ENCODE data around the gene EFCAB6.

Gene EFCAB6

GRCh38 chr22:43831561-43832392 lies 19.7 kb upstream of the EFCAB6 start:
- in situ Hi-C loops (cut with HindIII; ENCODE audit: low sequenced_read_pairs): no loop called here

DNA sequence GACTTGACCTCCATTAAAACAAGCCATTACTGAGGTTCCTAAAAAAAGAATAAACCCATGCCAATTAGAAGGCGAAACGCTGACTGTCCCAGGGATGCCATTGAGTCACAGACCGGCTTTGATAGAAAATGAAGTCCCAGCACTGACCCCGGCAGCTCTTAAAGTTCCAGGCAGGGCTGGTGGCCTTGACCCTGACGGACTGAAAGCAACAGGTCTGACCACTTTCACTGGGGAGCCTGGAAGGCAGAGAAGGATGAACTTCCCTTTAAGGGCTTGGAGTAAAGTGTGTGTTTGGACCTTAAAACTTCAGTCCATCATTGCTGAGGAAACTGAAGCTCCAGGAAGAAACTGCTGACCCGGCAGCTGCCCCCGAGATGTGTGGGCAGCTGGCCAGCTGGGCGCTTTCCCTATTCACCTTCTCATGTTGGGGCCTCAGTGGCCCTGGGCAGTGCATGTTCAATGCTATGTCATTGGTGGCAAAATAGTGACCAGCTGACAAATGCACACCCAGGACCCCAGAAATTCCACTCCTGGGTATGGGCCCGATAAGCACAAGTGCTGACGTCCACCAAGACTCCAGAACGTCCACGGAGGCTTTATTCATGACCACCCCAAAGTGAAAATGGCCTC lies 18.9 kb upstream of the EFCAB6 start:
- in situ Hi-C loops (cut with HindIII; ENCODE audit: low sequenced_read_pairs): no loop called here

GRCh38 chr22:43829904-43830851 lies 18.1 kb upstream of the EFCAB6 start:
- in situ Hi-C loops (cut with HindIII; ENCODE audit: low sequenced_read_pairs): no loop called here

GRCh38 chr22:43828998-43829782 lies 17.1 kb upstream of the EFCAB6 start:
- in situ Hi-C loops (cut with HindIII; ENCODE audit: low sequenced_read_pairs): no loop called here

- in situ Hi-C loops (cut with HindIII; ENCODE audit: low sequenced_read_pairs): no loop called here
Measured at GRCh38 chr22:43828725-43828997, 16.6 kb upstream of the EFCAB6 start.

DNA sequence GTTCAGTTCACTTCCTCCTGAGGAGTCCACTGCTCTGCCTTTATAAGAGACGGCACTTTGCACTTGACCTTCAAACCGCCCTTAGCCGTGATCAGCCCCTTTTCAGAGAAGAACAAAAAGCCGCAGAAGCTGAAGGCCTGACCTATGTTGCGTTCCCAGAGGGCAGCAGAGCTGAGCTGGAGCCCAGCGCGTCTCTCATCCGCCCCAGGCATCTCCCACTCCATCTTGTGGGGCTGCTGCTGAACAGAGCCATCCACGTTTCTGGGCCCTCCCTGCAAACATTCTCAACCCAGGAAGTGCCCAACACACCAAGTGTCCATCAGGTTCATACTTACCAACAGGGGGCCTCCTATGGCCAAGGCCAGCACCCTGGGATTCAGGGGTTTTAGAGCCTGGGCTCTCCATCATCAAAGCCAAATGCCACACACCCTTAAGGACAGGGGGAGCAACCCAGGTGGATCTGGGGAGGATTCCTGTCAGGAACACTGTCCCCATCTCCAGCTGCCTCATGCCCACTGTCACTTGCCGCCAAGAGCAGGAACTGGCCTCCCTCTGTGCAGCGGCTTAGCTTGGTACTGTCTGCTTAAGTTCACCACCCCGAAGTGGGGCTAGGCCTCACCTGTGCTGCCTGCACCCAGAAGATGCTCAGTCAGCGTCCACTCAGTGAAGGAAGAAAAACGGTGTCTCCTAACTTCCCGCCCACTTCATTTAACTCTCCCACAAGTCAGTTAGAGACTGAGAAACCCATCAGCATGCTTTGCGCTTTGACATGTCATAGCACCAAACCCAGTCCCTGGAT lies 16.0 kb upstream of the EFCAB6 start:
- in situ Hi-C loops (cut with HindIII; ENCODE audit: low sequenced_read_pairs): no loop called here

GRCh38 chr22:43827003-43827735 lies 15.1 kb upstream of the EFCAB6 start:
- in situ Hi-C loops (cut with HindIII; ENCODE audit: low sequenced_read_pairs): no loop called here

- in situ Hi-C loops (cut with HindIII; ENCODE audit: low sequenced_read_pairs): no loop called here
Measured at GRCh38 chr22:43826142-43827002, 14.3 kb upstream of the EFCAB6 start.

DNA sequence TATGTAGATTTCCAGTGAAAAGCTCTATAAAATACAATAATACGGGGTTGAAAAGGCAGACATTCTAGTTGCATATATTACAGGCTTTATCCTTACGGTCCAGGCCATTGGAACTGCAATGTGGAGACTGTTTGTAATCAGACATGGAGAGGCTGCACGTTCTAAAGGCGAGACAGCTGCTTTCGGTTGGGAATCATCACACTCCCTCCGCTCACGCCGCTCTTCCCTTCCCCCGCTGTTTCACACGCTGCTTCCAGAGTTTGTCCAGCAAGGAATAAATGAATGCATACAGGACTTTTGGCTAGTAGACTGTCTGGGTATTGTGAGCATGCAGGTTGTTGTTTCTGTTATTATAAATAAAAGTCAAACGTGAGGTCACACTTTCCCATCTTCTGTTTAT lies 13.5 kb upstream of the EFCAB6 start:
- in situ Hi-C loops (cut with HindIII; ENCODE audit: low sequenced_read_pairs): no loop called here

GRCh38 chr22:43824724-43825420 lies 12.8 kb upstream of the EFCAB6 start:
- in situ Hi-C loops (cut with HindIII; ENCODE audit: low sequenced_read_pairs): no loop called here

DNA sequence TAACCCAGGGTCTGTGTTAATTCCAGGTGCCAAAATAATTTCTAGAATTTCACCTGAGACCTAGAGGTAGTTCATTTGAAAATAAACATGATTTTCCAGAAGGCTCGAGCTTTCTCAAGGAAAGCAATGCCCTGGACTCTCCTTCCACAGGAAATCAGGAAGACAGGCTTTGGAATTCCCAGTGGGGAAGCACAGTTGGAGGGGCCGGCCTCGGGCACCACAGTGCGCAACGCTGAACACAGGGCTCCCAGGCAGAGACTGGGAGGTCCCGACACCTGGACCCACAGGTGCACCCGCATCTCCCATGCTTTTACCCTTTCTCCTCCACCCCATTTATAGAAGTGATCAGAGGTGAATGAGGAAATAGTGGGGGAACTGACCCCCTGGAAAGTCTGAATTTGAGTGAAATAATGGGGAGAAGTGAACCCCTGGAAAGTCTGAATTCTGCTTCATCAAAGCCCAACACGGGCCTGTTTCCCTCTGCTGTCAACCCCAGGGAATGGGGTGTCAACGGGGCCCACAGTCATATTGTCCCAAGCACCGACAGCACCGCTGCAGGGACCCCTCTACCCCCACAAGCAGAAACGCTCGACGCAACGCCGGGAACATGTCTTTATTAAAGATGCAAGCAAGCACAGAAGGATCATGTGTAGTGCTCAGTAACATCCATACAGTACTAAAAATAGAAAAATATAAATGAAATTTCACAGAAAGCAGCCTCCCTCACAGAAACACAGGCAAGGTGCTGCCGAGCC lies 12.0 kb upstream of the EFCAB6 start:
- in situ Hi-C loops (cut with HindIII; ENCODE audit: low sequenced_read_pairs): no loop called here

DNA sequence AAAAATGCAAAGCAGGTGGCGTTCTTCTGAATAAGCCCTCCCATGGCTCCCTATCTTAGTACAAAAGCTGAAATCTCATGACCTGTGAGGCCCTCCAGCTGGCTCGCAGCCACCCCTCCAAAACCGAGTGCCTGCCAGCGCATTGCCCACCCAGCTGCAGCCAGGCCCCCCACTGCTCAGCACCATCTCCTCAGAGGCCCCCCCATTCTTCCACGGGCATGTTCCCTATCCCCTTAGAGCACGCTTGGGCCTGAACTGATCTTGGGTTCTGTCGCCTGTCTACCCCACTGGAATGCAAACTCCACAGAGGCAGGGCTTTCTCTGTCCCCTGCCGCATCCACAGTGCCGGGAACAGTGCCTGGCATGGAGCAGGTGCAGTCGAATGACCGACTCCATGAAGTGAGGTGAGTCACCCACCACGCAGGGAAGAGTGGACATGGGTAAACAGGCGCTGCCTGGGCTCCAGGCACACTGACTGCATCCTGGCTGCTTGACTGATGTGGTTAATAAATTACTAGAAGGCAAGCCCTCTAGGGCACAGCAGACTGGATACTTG lies 11.3 kb upstream of the EFCAB6 start:
- in situ Hi-C loops (cut with HindIII; ENCODE audit: low sequenced_read_pairs): no loop called here

GRCh38 chr22:43821606-43822425 lies 9.7 kb upstream of the EFCAB6 start:
- in situ Hi-C loops (cut with HindIII; ENCODE audit: low sequenced_read_pairs): no loop called here

DNA sequence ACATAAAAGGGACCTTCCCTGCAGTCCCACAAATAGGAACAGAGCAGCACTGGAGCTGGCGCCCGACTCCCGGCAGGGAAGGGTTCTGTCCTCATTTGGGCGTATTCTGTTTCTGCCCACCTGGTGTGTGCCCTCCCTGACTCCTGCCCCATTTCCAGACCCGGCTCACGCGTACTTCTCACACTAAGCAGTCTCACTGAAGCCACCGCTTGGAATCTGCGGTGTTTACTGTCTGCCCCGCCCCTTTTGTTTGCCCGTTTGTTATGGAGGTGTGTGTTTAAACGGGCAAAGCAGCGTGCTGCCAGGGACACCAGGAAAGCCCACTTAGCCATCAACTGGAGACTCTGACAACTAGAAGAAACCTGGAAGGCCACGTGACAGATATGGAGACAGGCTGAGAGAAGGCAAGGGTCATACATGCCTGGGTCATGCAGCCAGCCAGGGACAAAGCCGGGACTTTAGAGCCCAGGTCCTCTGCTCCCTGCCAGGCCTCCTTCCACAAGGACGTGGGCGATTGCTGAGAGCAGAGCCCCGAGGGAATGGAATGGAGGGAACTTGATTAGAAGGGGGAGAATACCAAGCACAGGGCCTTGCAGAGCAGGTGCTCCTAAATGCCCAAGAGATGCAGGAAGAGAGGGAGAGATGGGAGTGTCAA lies 8.7 kb upstream of the EFCAB6 start:
- in situ Hi-C loops (cut with HindIII; ENCODE audit: low sequenced_read_pairs): no loop called here

DNA sequence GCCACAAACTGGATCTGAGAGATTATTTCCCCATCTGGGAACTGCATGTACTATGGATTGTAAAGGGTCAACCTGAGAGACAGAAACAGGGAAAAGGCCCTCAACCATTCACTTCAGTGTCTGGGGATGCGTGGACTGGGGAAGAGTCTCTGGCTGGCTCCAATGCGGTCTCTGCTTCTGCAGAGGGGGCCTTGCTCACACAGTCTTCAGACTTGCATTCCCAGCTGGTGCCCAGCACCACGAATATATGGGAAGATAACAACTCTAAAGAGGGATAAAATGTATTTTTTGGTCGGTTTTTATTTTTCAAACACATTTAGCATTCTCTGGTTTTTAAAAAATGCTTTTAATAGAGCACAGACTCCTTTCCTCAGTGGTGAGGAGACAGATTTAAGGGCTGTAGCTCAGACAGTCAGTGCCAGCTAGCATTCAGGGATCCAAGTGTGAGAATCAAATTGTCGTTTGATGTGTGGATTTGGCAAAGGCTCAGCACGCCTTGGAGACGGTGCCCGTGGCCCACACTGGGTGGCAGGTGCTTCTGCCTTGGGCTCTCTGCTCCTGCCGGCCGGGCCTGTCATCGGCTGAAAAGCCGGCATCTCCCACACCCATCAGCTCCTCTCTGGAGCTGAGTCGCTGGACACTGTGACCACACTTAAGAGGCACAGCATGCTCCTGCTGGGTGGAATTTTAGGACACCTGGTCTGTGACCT lies 8.0 kb upstream of the EFCAB6 start:
- in situ Hi-C loops (cut with HindIII; ENCODE audit: low sequenced_read_pairs): no loop called here

Measured in DLD1 (cell line).